Stimulated activated CD8-positive, alpha-beta memory T cell treated with anti-CD3 and anti-CD28 coated beads, Interleukin-15, amount 100 ng/mL, for 1 hour (primary cell): ENCODE results near the gene ANAPC10.
A peak's percentile ranks its signal among the peaks of the same experiment; 100 is the strongest.
"Not testable (repeated sequence)": the region's sequence is repeated elsewhere in the genome, so short reads cannot be mapped to it uniquely, and the experiment has no call there.

ENCODE experiments used
- DNase-seq: peaks from one replicate; pipeline ENCODE4 v3.0.0-alpha.2; 2020; ENCODE audit warnings: low read depth

The ANAPC10 gene

GRCh38 chr4:145097821-145098674 lies at the start of gene ANAPC10, which contains the start of gene ABCE1:
ANAPC10 (minus strand) TSS chr4:145098196; CDS start chr4:145096099, 2,097 bp downstream.
ABCE1 (plus strand) TSS chr4:145098311; CDS start chr4:145104413, 6,102 bp downstream.
- DNase-seq: peak; percentile 96

GRCh38 chr4:145136219-145136618 lies 38.2 kb upstream of the ANAPC10 start:
- DNase-seq: not testable (repeated sequence)

GRCh38 chr4:145132511-145133098 lies 34.6 kb upstream of the ANAPC10 start:
- DNase-seq: no peak

DNA sequence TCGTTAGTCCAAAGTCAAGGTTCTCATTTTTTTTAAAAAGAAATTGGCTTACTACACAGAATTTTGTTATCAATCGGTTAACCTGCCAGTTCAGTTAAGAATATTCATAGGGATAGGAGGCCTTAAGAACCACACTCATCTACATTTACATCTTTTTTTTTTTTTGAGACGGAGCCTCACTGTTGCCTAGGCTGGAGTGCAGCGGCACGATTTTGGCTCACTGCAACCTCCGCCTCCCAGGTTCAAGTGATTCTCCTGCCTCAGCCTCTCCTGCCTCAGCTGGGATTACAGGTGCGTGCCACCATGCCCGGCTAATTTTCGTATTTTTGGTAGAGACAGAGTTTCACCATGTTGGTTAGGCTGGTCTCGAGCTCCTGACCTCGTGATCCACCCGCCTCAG lies 33.9 kb upstream of the ANAPC10 start:
- no peak for DNase-seq

DNA sequence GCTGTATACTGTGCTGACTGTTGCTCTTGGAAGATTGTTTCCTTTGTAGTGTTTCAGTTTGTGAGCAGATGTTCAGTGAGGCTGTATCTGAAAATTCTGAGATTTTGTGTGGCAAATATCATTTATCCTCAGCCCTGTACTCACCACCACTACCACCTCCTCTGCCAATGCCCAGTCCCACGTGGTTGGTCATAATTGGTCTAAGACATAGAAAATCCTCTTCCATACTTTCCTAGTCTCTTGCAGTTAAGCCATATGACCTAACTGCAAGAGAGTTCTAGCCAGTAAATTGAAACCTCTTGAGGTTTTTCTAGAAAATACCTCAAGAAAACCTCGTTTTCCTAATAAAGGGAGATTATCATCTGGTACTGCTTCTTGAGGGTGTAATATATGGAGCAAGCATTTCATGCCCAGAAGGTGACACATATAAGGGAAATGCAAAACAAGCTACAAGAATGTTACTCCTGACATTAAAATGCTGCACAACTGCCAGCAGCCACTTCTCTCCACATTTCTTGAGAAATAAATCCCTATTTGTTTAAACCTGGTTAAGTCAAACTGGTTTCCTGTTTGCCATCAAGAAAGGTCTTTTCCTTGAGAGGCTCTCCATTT lies 32.9 kb upstream of the ANAPC10 start:
- DNase-seq: no peak

- DNase-seq: no peak
Measured at GRCh38 chr4:145130130-145130529, 32.1 kb upstream of the ANAPC10 start.

DNA sequence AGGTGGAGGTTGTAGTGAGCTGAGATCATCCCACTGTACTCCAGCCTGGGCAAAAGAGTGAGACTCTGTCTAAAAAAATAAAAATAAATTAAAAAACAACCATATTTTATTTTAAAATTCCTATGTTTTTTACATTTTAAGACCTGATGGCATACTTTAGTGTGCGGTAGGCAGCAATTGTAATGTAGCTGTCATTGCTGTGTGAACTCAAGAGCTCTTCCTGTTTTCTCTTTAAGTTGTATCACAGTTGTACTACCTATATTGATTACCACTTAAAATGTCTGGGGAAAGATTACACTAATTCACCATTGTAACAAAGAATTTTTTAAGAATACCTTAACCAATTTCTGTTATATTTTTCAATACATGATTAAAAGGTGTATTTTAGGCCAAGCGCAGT lies 27.4 kb upstream of the ANAPC10 start:
- no peak for DNase-seq

- DNase-seq: no peak
Measured at GRCh38 chr4:145108128-145108527, 10.1 kb upstream of the ANAPC10 start.

- no peak for DNase-seq
Measured at GRCh38 chr4:145107126-145107525, 9.1 kb upstream of the ANAPC10 start.

GRCh38 chr4:145103496-145103895 lies 5.5 kb upstream of the ANAPC10 start:
- no peak for DNase-seq

GRCh38 chr4:145102619-145103018 lies 4.6 kb upstream of the ANAPC10 start:
- no peak for DNase-seq

- DNase-seq: no peak
Measured at GRCh38 chr4:145101091-145101490, 3.1 kb upstream of the ANAPC10 start.

DNA sequence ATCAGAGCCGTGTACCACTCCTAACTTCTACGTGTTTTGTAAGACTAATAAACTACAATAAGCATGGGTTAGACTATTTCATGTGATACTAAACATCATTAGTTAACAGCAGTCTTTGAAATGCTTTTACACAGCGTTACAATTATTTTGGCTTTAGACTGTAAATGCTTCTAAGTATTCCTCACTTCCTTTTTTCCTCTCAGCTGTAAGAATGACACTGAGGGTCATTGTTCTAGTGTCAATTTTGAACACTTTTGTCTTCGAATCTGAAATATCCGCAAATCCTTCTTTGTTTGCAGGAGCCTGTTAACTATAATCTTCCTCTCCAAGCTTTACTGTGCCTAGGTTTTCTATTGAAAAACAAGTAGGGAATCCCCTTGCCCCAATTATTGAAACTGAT lies 1.7 kb upstream of the ANAPC10 start:
- DNase-seq: no peak

GRCh38 chr4:145098675-145099037 lies 660 bp upstream of the ANAPC10 start:
- peak; percentile 20 for DNase-seq

DNA sequence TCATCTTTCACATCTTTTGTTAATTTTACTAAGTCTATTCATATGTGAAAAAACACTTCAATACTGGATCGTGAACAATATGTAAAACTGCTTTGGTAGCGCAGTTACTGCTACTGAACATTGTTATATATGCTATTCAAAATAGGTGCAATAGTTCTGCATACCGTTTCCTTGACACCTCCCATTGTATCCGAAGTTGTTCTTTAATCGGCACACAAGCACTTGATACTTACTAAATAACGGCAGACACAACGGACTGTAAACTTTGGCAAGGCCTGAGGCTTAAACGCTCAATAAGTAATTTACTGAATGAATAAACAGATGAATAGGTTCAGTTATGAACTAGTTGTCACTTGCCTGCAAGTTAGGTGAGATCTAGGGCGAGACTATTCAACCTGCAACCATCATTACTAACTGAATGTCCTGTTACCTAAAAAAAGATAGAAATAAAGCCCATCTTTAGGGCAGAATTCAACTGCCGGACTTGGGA lies 620 bp downstream of the ANAPC10 start:
- no peak for DNase-seq

DNA sequence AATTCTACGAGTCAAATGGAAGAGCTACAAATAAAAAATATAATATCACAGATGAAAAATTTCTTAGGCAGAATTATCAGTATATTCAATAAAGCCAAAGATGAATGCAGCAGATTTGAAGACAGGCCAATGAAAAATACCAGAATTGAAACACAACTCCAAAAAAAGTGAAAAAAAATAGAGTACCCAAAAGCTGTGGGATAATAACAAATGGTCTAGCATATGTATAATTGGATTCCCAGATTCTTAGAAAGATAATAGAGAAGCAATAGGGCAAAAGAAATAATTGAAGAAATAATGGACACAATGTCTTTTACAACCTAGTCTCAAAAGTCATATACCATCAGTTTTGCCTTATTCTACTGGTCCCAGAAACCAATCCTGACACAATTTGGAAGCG lies 4.4 kb downstream of the ANAPC10 start:
- DNase-seq: no peak

- no peak for DNase-seq
Measured at GRCh38 chr4:145090380-145090779, 7.6 kb downstream of the ANAPC10 start.

GRCh38 chr4:145083891-145084605 lies 13.9 kb downstream of the ANAPC10 start:
- DNase-seq: no peak

- no peak for DNase-seq
Measured at GRCh38 chr4:145081756-145082155, 16.2 kb downstream of the ANAPC10 start.

DNA sequence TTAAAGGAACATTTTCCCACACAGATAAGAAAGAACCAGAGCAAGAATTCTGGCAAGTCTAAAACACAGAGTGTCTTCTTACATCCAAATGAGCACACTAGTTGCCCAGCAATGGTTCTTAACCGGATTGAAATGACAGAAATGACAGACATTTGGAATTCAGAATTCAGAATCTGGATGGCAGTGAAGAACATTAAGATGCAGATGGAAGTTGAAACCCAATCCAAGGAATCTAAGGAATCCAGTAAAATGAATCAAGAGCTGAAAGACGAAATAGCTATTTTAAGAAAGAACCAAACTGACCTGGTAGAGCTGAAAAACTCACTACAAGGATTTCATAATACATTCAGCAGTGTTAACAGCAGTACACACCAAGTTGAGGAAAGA lies 21.5 kb downstream of the ANAPC10 start:
- no peak for DNase-seq

GRCh38 chr4:145075742-145076468 lies 22.1 kb downstream of the ANAPC10 start:
- no peak for DNase-seq

- DNase-seq: no peak
Measured at GRCh38 chr4:145071560-145071959, 26.4 kb downstream of the ANAPC10 start.
